Natural killer cell (primary cell): ENCODE data around the gene MARK2. TPM values are rescaled to one million over a fixed set of nuclear protein-coding genes. Genes with fewer than 3 reads are reported as not detected.

Source experiments
- ATAC-seq, 3 donors: fragments of 150-1000 bp in 2 of 3; fragments of 200-7000 bp in 1 of 3; cut with Tn5 transposase; 1 replicate in 1 of 3; 2 replicates in 2 of 3; pipeline ENCODE4 v1.10.0; 2021; ENCODE audit warnings: mild to moderate bottlenecking in 2 of 3, moderate library complexity in 2 of 3
- DNase-seq, 2 donors: peaks; one replicate each; pipeline versions ENCODE4 v3.0.0 to v3.0.0-alpha.2; 2013 to 2021; ENCODE audit warnings: mixed read lengths in 1 of 2
- H3K27ac ChIP-seq: one replicate; pipeline ENCODE4 v1.5.1; 2013; ENCODE audit warnings: mild to moderate bottlenecking, low read length
- H3K27me3 ChIP-seq: one replicate; pipeline ENCODE4 v1.6.1; 2013; ENCODE audit warnings: low read length; ENCODE audit not compliant: control insufficient read depth, insufficient read depth
- H3K36me3 ChIP-seq: one replicate; pipeline ENCODE4 v1.6.1; 2013; ENCODE audit warnings: low read length; ENCODE audit not compliant: control insufficient read depth, insufficient read depth
- H3K4me1 ChIP-seq: one replicate; pipeline ENCODE4 v1.6.1; 2013; ENCODE audit warnings: low read length; ENCODE audit not compliant: control insufficient read depth, insufficient read depth
- H3K4me3 ChIP-seq: one replicate; pipeline ENCODE4 v1.5.1; 2013; ENCODE audit warnings: low read length
- H3K9me3 ChIP-seq: one replicate; pipeline ENCODE4 v1.6.1; 2013; ENCODE audit warnings: low read length; ENCODE audit not compliant: control insufficient read depth, insufficient read depth
- H3K27ac Mint-ChIP-seq, 2 donors: one replicate each; pipeline ENCODE4 v1.8.0; 2022; ENCODE audit warnings: mild to moderate bottlenecking in 2 of 2, mixed read lengths in 2 of 2, moderate library complexity in 1 of 2
- H3K27me3 Mint-ChIP-seq, 2 donors: one replicate each; pipeline ENCODE4 v1.8.0; 2022; ENCODE audit warnings: low read depth in 2 of 2, mixed read lengths in 2 of 2
- H3K36me3 Mint-ChIP-seq: one replicate; pipeline ENCODE4 v1.8.0; 2022; ENCODE audit warnings: mixed read lengths
- H3K4me1 Mint-ChIP-seq, 2 donors: one replicate each; pipeline ENCODE4 v1.8.0; 2022; ENCODE audit warnings: mixed read lengths in 2 of 2
- H3K4me3 Mint-ChIP-seq: one replicate; pipeline ENCODE4 v1.8.0; 2022; ENCODE audit warnings: mild to moderate bottlenecking, moderate library complexity, mixed read lengths
- H3K9me3 Mint-ChIP-seq, 2 donors: one replicate each; pipeline ENCODE4 v1.8.0; 2022; ENCODE audit warnings: mixed read lengths in 2 of 2
- CTCF ChIP-seq: fragments of 200-600 bp; IDR thresholded peaks from one replicate; pipeline ENCODE4 v1.8.0; 2022; ENCODE audit warnings: antibody characterized with exemption
- WGBS: methylation state at CpG from one replicate; pipeline ENCODE4 v1.1.7; 2013; ENCODE audit warnings: missing lambda C conversion rate; ENCODE audit not compliant: insufficient coverage; 5-methylcytosine and 5-hydroxymethylcytosine counted together
- intact Hi-C: fragments of 100-400 bp; cut with micrococcal nuclease; formaldehyde crosslinking; loops from one replicate; pipeline ENCODE4 v1.14.2; 2022
- total RNA-seq, 4 donors: library from RNA; stranded (reverse); fragments of 120-200 nt in 1 of 4; gene quantifications; one replicate each; pipeline versions ENCODE4 v1.2.3 to v1.2.4, GENCODE V29; 2013 to 2022

The MARK2 gene
- total RNA-seq, 3 donors from 2014 or later (not counting 1 experiment from before 2014, with no cell fraction given) = 63.8 to 88.4 (median 80.2) TPM

- Histone ChIP-seq H3K27ac (no peak overlapping the region), H3K9me3 (no peaks in the 10 kb centered on the region), H3K36me3 (peaks cover 7% of the 10 kb centered on the region), H3K27me3 (no peaks in the 10 kb centered on the region), H3K4me3 (no peak overlapping the region), H3K4me1 (peaks cover 50% of the 10 kb centered on the region)
- DNase-seq (no peak), ATAC-seq (peak in 2 of 3 donors; percentile 46 to 66)
- H3K9me3 Mint-ChIP-seq = no peaks in the 10 kb centered on the region
- H3K4me3 Mint-ChIP-seq = no peak overlapping the region
- no peaks in the 10 kb centered on the region for H3K36me3 Mint-ChIP-seq
- H3K27ac Mint-ChIP-seq = peak overlapping the region; percentile 30 to 60
- intact Hi-C loops = no loop called here
- H3K4me1 Mint-ChIP-seq = peaks cover 51 to 60% of the 10 kb centered on the region in 2 donors
- 48% methylated on average over 3 of the region's 3 CpGs for WGBS
- no peaks in the 10 kb centered on the region for H3K27me3 Mint-ChIP-seq
- TF ChIP-seq CTCF = no peak
Measured at GRCh38 chr11:63880403-63880790, 41.5 kb downstream of the MARK2 start.

GRCh38 chr11:63882555-63883242 is 43.8 kb downstream of the MARK2 start:
- intact Hi-C loops = no loop called here
- H3K9me3 ChIP-seq = no peaks in the 10 kb centered on the region
- peak overlapping the region in 1 of 2 donors; percentile 63 for H3K27ac Mint-ChIP-seq
- no peaks in the 10 kb centered on the region for H3K9me3 Mint-ChIP-seq
- no peaks in the 10 kb centered on the region for H3K27me3 ChIP-seq
- no peaks in the 10 kb centered on the region for H3K36me3 Mint-ChIP-seq
- no peak for TF ChIP-seq CTCF
- DNase-seq (peak in 1 of 2 donors; percentile 62), ATAC-seq (peak; percentile 58 to 70 (median 61))
- H3K4me3 Mint-ChIP-seq = no peak overlapping the region
- H3K4me1 Mint-ChIP-seq = peaks cover 54 to 64% of the 10 kb centered on the region in 2 donors
- H3K4me3 ChIP-seq = no peak overlapping the region
- peaks cover 53% of the 10 kb centered on the region for H3K4me1 ChIP-seq
- 47% methylated on average over 7 of the region's 7 CpGs for WGBS
- H3K27me3 Mint-ChIP-seq = no peaks in the 10 kb centered on the region
- no peak overlapping the region for H3K27ac ChIP-seq
- H3K36me3 ChIP-seq = peaks cover 2% of the 10 kb centered on the region

- no peak overlapping the region for H3K4me3 Mint-ChIP-seq
- no peaks in the 10 kb centered on the region for H3K36me3 Mint-ChIP-seq
- Histone ChIP-seq H3K27me3 (no peaks in the 10 kb centered on the region), H3K4me1 (peaks cover 63% of the 10 kb centered on the region), H3K27ac (peak overlapping the region; percentile 31), H3K4me3 (no peak overlapping the region), H3K36me3 (peaks cover under 1% of the 10 kb centered on the region), H3K9me3 (no peaks in the 10 kb centered on the region)
- peak overlapping the region in 1 of 2 donors; percentile 45 for H3K27ac Mint-ChIP-seq
- TF ChIP-seq CTCF = no peak
- WGBS = 92% methylated on average over 6 of the region's 6 CpGs
- peaks cover 60 to 65% of the 10 kb centered on the region in 2 donors for H3K4me1 Mint-ChIP-seq
- ATAC-seq = no peak
- H3K9me3 Mint-ChIP-seq = no peaks in the 10 kb centered on the region
- intact Hi-C loops = no loop called here
- DNase-seq = no peak
- H3K27me3 Mint-ChIP-seq = no peaks in the 10 kb centered on the region
Measured at GRCh38 chr11:63883791-63884190, 44.9 kb downstream of the MARK2 start.
